ENCODE results near the gene UNC93A.

Gene UNC93A

GRCh38 chr6:167293088-167293589 lies 2.0 kb downstream of the UNC93A start:
- no peak for DNase-seq (ENCODE audit: low read depth)
- no peak overlapping the region for H3K4me3 ChIP-seq (ENCODE audit: control insufficient read depth, low read depth, low read length)
- TF ChIP-seq CTCF (conservative IDR thresholded peaks at IDR 0.05; ENCODE audit: control insufficient read depth, insufficient read depth, low read depth, low read length), result no peak

GRCh38 chr6:167293590-167294091 lies 2.5 kb downstream of the UNC93A start:
- DNase-seq (ENCODE audit: low read depth), result no peak
- TF ChIP-seq CTCF (conservative IDR thresholded peaks at IDR 0.05; ENCODE audit: control insufficient read depth, insufficient read depth, low read depth, low read length), result no peak
- H3K4me3 ChIP-seq (ENCODE audit: control insufficient read depth, low read depth, low read length), result no peak overlapping the region

GRCh38 chr6:167294241-167294640 lies 3.1 kb downstream of the UNC93A start:
- no peak for TF ChIP-seq CTCF (conservative IDR thresholded peaks at IDR 0.05; ENCODE audit: control insufficient read depth, insufficient read depth, low read depth, low read length)
- no peak overlapping the region for H3K4me3 ChIP-seq (ENCODE audit: control insufficient read depth, low read depth, low read length)
- DNase-seq (ENCODE audit: low read depth), result no peak

GRCh38 chr6:167294651-167295494 lies 3.8 kb downstream of the UNC93A start:
- H3K4me3 ChIP-seq (ENCODE audit: control insufficient read depth, low read depth, low read length), result no peak overlapping the region
- DNase-seq (ENCODE audit: low read depth), result no peak
- TF ChIP-seq CTCF (conservative IDR thresholded peaks at IDR 0.05; ENCODE audit: control insufficient read depth, insufficient read depth, low read depth, low read length), result no peak

GRCh38 chr6:167295495-167296292 lies 4.6 kb downstream of the UNC93A start:
- TF ChIP-seq CTCF (conservative IDR thresholded peaks at IDR 0.05; ENCODE audit: control insufficient read depth, insufficient read depth, low read depth, low read length), result no peak
- DNase-seq (ENCODE audit: low read depth), result no peak

GRCh38 chr6:167296293-167296690 lies 5.2 kb downstream of the UNC93A start:
- DNase-seq (ENCODE audit: low read depth), result no peak
- no peak overlapping the region for H3K4me3 ChIP-seq (ENCODE audit: control insufficient read depth, low read depth, low read length)
- no peak for TF ChIP-seq CTCF (conservative IDR thresholded peaks at IDR 0.05; ENCODE audit: control insufficient read depth, insufficient read depth, low read depth, low read length)

More at GRCh38 chr6:167295495-167296292, 4.6 kb downstream of the UNC93A start:
- no peak overlapping the region for H3K4me3 ChIP-seq (ENCODE audit: control insufficient read depth, low read depth, low read length)

Measured in fibroblast of mammary gland (primary cell).